A673 (cell line): ENCODE results near the gene SDS. TPM values are rescaled to one million over a fixed set of nuclear protein-coding genes. Genes with fewer than 3 reads are reported as not detected.

Source experiments
- Bru-seq: library from RNA; stranded (reverse); fragments of 400-500 nt; gene quantifications from one replicate; lab custom pipeline; 2021; lab: Mats Ljungman, UMichigan
- BruChase-seq, 2 experiments: library from RNA; stranded (reverse); fragments of 400-500 nt; gene quantifications; one replicate each; lab custom pipeline; 2021; lab: Mats Ljungman, UMichigan
- BruUV-seq: library from RNA; stranded (reverse); fragments of 400-500 nt; replicated peaks from 2 replicates; lab custom pipeline; 2021; lab: Mats Ljungman, UMichigan
- CTCF ChIA-PET: fragments of 300-600 bp; sonication (Branson Sonifier 250); formaldehyde crosslinking; loops from one replicate; lab custom pipeline; 2022; ENCODE audit warnings: antibody characterized with exemption; lab: Charles Lee
- POLR2A ChIA-PET: fragments of 300-600 bp; sonication (Branson Sonifier 250); formaldehyde crosslinking; loops from one replicate; lab custom pipeline; 2022; ENCODE audit warnings: antibody characterized with exemption; ENCODE audit not compliant: low non-redundant PET; lab: Charles Lee
- DNase-seq: peaks from one replicate; pipeline ENCODE4 v3.0.0-alpha.2; 2015; ENCODE audit warnings: low spot score
- H3K27ac ChIP-seq: fragments of 200-600 bp; sonication (generic); 2 replicates; pipeline ENCODE4 v1.5.1; 2016; ENCODE audit warnings: mixed run types, low read depth, mild to moderate bottlenecking, mixed read lengths, antibody characterized with exemption, low read length; ENCODE audit not compliant: poor library complexity, severe bottlenecking
- H3K27me3 ChIP-seq: fragments of 200-600 bp; sonication (generic); replicated peaks from 2 replicates; pipeline ENCODE4 v1.6.1; 2017; ENCODE audit warnings: mixed run types, low read depth, mild to moderate bottlenecking, mixed read lengths, antibody characterized with exemption, low read length; ENCODE audit not compliant: insufficient read depth, poor library complexity
- H3K36me3 ChIP-seq: fragments of 200-600 bp; sonication (generic); 2 replicates; pipeline ENCODE4 v1.6.1; 2016; ENCODE audit warnings: mixed run types, mild to moderate bottlenecking, mixed read lengths, antibody characterized with exemption, low read length; ENCODE audit not compliant: insufficient read depth, poor library complexity, severe bottlenecking
- H3K4me1 ChIP-seq: fragments of 200-600 bp; sonication (generic); 2 replicates; pipeline ENCODE4 v1.6.1; 2017; ENCODE audit warnings: mixed run types, mild to moderate bottlenecking, mixed read lengths, antibody characterized with exemption, low read length; ENCODE audit not compliant: insufficient read depth, poor library complexity, severe bottlenecking
- H3K4me3 ChIP-seq: fragments of 200-600 bp; sonication (generic); 2 replicates; pipeline ENCODE4 v1.5.1; 2016; ENCODE audit warnings: low read depth, mixed run types, mild to moderate bottlenecking, mixed read lengths, low read length; ENCODE audit not compliant: poor library complexity, severe bottlenecking
- H3K9me3 ChIP-seq: fragments of 200-600 bp; sonication (generic); 2 replicates; pipeline ENCODE4 v1.6.1; 2016; ENCODE audit warnings: mixed run types, low read depth, mild to moderate bottlenecking, mixed read lengths, antibody characterized with exemption, low read length; ENCODE audit not compliant: poor library complexity, severe bottlenecking
- EZH2 ChIP-seq: fragments of 200-600 bp; sonication (generic); IDR thresholded peaks from 2 replicates; pipeline ENCODE4 v1.6.1; 2017; ENCODE audit warnings: borderline replicate concordance, low read depth, mild to moderate bottlenecking, mixed read lengths, antibody characterized with exemption, low read length; ENCODE audit not compliant: poor library complexity, severe bottlenecking
- intact Hi-C: fragments of 100-400 bp; cut with micrococcal nuclease; formaldehyde crosslinking; loops from one replicate; pipeline ENCODE4 v1.10.0; 2022; ENCODE audit not compliant: unreplicated experiment
- long read RNA-seq: library from polyadenylated mRNA; stranded (forward); transcript quantifications from one replicate; pipeline ENCODE4 v2.0.0, GENCODE V29; 2022
- total RNA-seq: library from RNA; stranded (reverse); gene quantifications from 2 replicates; pipeline ENCODE4 v1.2.3, GENCODE V29; 2021
- TF ChIP-seq, protein P1 (sequence below): fragments of 300-800, 200-600 bp; sonication (generic); conservative IDR thresholded peaks from 2 replicates; pipeline ENCODE4 v1.5.1; 2017; ENCODE audit warnings: low read depth, mild to moderate bottlenecking, antibody characterized with exemption, low read length, moderate library complexity, mixed read lengths

Gene SDS, protein sequence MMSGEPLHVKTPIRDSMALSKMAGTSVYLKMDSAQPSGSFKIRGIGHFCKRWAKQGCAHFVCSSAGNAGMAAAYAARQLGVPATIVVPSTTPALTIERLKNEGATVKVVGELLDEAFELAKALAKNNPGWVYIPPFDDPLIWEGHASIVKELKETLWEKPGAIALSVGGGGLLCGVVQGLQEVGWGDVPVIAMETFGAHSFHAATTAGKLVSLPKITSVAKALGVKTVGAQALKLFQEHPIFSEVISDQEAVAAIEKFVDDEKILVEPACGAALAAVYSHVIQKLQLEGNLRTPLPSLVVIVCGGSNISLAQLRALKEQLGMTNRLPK
- total RNA-seq (not detected in 2 replicates), Bru-seq, nascent RNA (percentile 7 among the genes with signal in this experiment), BruChase-seq, experiment 1, labeled RNA remaining after a 2-hour chase (not detected), BruChase-seq, experiment 2, labeled RNA remaining after a 6-hour chase (percentile 7 among the genes with signal in this experiment)
- long read RNA-seq, partial matches to known transcripts, result 0 of 1 reads
- long read RNA-seq, other reads (novel, unspliced or antisense), result 0 of 1 reads

DNA sequence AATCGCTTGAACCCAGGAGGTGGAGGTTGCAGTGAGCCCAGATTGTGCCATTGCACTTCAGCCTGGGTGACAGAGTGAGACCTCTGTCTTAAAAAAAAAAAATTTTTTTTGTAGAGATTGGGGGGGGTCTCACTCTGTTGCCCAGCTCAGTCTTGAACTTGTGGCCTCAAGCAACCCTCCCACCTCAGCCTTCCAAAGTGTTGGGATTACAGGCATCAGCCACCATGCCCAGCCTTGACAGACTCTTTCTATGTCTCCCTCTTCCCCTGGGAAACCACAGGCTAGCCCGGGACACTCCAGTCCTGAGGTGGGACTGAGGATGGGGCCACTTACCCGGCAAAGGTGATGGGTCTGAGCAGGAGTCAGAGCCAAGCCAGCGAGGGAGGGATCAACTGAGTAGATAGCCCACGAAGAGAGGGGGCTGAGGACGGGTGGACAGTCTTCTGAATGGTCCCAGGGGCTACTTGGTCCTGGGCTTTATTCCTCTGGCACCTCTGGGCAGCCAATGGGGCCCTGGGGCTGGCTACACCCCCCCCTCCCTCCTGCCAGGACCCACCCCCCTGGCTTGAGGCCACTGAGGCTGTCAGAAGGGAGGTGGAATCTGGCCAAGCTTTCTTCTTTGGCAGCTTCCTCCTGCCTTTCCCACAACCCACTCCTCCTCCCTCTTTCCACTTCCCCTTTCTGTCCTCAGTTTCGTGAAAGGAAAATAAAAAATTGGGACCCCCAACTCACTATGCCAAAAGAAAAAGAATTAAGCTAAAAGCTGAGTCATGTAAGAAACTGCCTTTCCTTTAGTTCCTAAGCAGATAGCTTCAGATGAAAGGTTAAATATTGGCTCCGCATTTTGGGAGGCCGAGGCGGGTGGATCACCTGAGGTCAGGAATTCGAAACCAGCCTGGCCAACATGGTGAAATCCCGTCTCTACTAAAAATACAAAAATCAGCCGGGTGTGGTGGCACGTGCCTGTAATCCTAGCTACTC, at the start of gene SDS:
Gene SDS (minus strand): TSS at position 453 of the 981 bp plus-strand sequence. CDS start 4,179 bp downstream, outside the sequence.
- DNase-seq, result peak; percentile 26
- no TSS peak for BruUV-seq
- Histone ChIP-seq H3K4me1 (no peaks in the 10 kb centered on the region), H3K27me3 (no peaks in the 10 kb centered on the region), H3K27ac (no peak within 1 kb of the TSS), H3K4me3 (no peak within 1 kb of the TSS), H3K36me3 (no peaks in the 10 kb centered on the region), H3K9me3 (no peaks in the 10 kb centered on the region)
- intact Hi-C loops, result no loop called here
- ChIA-PET POLR2A (no interaction called here), CTCF (no interaction called here)
- TF ChIP-seq, protein P1, sequence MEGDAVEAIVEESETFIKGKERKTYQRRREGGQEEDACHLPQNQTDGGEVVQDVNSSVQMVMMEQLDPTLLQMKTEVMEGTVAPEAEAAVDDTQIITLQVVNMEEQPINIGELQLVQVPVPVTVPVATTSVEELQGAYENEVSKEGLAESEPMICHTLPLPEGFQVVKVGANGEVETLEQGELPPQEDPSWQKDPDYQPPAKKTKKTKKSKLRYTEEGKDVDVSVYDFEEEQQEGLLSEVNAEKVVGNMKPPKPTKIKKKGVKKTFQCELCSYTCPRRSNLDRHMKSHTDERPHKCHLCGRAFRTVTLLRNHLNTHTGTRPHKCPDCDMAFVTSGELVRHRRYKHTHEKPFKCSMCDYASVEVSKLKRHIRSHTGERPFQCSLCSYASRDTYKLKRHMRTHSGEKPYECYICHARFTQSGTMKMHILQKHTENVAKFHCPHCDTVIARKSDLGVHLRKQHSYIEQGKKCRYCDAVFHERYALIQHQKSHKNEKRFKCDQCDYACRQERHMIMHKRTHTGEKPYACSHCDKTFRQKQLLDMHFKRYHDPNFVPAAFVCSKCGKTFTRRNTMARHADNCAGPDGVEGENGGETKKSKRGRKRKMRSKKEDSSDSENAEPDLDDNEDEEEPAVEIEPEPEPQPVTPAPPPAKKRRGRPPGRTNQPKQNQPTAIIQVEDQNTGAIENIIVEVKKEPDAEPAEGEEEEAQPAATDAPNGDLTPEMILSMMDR, result no peak
- TF ChIP-seq EZH2, result no peak

DNA sequence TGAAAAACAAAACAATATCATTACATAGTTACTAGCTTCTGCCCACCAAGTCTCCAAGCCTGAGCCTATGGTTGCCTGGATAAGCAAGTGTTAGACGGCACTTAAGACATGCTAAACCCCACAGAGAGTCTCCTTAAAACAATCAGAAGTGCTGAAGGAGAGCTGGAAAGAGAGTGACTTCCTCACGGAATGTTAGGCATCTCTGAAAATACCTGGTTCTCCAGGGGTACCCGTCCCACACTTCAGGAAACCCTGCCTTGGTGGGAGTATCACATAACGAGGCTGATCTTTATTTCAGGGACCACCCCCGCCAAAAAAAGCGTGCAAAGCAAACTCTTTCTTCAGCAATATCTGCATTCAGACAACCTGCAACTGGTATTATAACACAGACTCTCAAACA, 49.6 kb upstream of the SDS start:
- Histone ChIP-seq H3K36me3 (no peaks in the 10 kb centered on the region), H3K9me3 (no peaks in the 10 kb centered on the region), H3K27me3 (peaks cover 22% of the 10 kb centered on the region), H3K27ac (no peak overlapping the region), H3K4me3 (no peak overlapping the region), H3K4me1 (no peaks in the 10 kb centered on the region)
- ChIA-PET POLR2A (no interaction called here), CTCF (interaction anchor here (1.2 kb wide), 1 partner anchor 9 kb away, joined by 4 read pairs; no protein-coding TSS in a partner anchor)
- no TSS peak for BruUV-seq
- intact Hi-C loops, result no loop called here
- no peak for DNase-seq
- TF ChIP-seq, protein P1, result no peak
- no peak for TF ChIP-seq EZH2

DNA sequence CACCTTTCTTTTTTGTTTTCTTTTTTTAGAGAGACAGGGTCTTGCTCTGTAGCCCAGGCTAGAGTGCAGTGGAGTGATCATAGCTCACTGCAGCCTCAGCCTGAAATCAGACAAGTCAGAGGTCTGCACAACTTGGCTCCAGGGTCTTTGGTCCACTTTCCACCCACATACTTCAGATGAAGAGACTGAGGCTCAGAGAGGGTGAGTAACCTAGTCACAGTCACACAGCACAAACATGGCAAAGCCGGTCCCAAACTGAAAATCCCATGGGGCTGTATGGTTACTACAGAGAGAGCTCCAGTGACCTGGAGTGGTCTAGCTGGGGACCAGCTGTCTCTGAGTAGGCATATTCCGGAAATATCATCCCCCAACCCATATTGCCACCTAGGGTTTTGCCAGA, 48.8 kb upstream of the SDS start:
- H3K36me3 ChIP-seq, result no peaks in the 10 kb centered on the region
- H3K27ac ChIP-seq, result no peak overlapping the region
- H3K9me3 ChIP-seq, result no peaks in the 10 kb centered on the region
- intact Hi-C loops, result no loop called here
- TF ChIP-seq EZH2, result no peak
- TF ChIP-seq, protein P1, result no peak
- peaks cover 16% of the 10 kb centered on the region for H3K27me3 ChIP-seq
- ChIA-PET POLR2A (no interaction called here), CTCF (interaction anchor here (1.2 kb wide), 1 partner anchor 10 kb away, joined by 4 read pairs; no protein-coding TSS in a partner anchor)
- BruUV-seq, result no TSS peak
- H3K4me3 ChIP-seq, result no peak overlapping the region
- H3K4me1 ChIP-seq, result no peaks in the 10 kb centered on the region
- DNase-seq, result no peak
